ENCODE measurements around the gene RAP1GDS1.
A peak's percentile ranks its signal among the peaks of the same experiment; 100 is the strongest.
"Not testable (repeated sequence)": the region's sequence is repeated elsewhere in the genome, so short reads cannot be mapped to it uniquely, and the experiment has no call there.

RAP1GDS1 gene

DNA sequence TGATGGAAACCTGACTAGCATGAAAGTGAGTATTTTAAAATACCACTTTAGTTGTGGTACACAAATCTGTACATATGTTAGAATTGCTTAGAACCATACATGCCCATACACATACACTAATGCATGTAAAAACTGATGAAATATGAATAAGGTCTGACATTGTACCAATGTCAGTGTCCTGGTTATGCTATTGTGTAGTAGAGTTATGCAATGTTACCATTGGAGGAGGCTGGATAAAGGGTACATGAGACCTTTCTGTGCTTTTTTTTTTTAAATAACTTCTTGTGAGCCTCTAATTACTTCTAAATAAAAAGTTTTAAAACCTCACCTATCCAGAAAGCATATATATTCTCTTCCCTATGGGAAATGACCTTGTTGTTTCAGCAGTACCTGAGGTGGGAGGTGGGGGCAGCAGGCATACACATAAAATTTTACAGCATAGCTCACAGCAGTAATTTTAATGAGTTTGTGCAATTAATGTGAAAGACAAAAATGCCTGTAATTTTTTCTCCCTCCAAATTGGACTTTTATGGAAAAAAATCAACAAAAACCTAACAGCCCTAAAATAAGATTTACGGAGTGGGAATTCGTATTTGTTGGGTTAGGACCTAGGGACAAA, 97.6 kb downstream of the RAP1GDS1 start:
- no peak for DNase-seq

DNA sequence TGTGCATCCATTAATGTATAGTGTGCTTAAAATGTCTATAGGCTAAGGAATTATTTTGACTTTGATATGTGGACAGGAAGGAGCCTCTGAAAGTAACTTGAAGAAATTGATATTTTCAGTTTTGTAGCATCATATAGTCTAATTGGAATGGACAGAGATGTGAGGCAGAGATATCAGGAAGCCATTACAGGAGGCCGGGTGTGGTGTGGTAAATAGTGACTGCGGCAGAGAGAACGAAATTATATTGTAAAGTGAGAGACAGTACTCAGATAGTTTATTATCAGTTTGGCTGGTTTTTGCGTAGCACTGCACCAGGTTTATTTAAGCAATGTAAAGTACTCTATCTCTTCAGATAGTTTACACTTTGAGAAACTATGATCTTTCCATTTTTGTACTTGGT, 98.5 kb downstream of the RAP1GDS1 start:
- DNase-seq, result no peak

DNA sequence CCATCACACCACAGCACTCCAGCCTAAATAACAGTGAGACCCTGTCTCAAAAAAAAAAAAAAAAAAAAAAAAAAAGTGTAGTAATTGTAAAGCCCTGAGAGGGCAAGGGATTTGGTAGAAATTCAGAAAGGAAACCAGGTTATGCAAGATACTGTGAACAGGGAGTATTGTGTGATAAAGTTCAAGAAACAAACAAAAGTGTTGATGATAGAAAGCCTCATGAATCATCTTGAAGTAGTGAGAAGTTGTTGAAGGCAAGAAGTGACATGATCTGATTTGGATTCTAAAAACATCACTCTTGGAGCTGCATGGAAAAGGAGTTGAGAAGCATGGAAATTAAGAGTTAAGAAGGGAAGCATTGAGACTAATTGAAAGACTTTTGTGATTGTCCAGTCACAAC, 102.2 kb downstream of the RAP1GDS1 start:
- DNase-seq, result no peak

DNA sequence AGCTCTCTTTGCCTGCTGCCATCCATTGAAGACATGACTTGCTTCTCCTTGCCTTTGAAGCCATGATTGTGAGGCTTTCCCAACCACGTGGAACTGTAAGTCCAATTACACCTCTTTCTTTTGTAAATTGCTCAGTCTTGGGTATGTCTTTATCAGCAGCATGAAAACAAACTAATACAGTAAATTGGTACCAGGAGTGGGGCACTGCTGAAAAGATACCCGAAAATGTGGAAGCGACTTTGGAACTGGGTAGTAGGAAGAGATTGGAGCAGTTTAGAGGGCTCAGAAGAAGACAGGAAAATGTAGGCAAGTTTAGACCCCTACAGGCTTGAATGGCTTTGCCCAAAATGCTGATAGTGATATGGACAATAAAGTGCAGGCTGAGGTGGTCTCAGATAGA, 105.1 kb downstream of the RAP1GDS1 start:
- not testable (repeated sequence) for DNase-seq

DNA sequence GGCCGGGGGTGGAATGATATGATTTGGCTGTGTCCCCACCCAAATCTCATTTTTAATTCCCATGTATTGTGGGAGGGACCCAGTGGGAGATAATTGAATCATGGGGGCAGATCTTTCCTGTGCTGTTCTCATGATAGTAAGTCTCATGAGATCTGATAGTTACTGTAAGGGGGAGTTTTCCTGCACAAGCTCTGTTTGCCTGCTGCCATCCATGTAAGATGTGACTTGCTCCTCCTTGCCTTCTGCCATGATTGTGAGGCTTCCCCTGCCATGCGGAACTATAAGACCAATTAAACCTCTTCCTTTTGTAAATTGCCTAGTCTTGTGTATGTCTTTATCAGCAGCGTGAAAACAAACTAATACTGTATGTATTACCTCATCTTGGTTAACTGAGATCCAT, 106.8 kb downstream of the RAP1GDS1 start:
- not testable (repeated sequence) for DNase-seq

DNA sequence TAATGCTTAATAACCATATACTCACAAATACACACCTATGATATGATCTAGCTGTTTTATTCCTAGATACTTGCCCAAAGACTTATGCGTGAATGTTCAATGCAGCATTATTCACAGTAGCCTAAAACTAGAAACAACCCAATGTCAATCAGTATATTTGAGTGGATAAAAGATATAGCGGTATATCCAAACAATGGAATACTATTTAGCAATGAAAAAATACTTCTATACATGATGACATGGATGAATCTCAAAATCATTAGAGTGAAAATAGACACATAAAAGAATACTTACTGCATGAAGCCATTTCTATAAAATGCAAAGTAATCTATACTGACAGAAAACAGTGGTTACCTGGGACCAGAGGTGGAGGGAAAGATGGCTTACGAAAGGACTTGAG, 108.1 kb downstream of the RAP1GDS1 start:
- DNase-seq, result no peak

DNA sequence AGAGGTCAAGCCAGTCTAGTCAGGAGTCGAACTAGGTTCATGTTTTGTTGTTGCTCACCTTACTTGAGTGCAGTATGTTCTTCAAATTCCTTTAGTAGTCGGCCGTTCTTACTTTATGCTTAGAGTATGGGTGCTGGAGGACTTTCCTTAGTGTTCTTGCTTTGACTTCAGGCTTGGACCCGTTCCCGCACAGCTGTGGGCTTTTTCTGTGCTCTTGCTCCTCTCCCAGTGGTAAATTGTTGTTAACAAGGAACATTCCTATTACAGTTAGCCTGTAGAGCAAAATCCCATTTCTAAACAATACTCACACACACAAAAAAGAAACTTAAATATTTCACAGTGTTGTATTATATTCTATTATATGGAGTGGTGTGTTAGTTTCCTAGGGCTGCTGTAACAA, 113.5 kb downstream of the RAP1GDS1 start:
- no peak for DNase-seq

DNA sequence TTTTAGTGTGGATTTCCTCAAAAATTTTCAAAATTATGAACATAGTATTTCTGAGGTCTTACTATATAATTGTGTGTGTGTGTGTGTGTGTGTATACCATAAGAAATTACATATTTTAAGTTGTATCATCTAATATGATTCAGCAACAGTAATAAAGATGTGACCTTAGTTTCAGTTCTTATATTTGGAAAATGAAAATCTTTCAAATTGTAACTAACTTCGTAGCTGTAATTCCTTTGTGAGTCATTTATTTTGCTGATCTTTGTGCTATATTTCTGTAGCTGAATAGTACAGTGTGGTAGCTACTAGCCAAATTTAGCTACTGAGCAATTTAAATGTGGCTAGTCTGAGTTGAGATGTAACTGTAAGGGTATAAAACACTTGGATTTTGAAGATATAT, 116.4 kb downstream of the RAP1GDS1 start:
- DNase-seq, result peak; percentile 65

DNA sequence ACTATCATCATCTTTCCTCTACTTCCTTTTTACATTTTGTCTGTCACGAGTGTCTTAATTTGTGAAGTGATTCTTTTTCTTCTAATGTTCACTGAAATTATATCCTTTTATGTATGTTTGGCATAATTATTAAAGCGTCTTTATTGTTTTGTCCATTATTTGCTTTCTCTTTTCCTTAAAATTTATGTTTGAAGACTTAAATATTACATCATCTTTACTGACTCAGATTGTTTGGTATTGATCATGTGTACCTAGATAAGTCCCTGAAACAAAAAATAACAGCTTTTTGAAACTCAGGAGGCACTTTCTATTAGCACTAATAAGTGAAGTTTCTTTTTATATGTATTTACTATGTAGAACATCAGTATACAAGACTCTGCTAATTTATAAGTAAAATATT, 120.1 kb downstream of the RAP1GDS1 start:
- DNase-seq, result no peak

DNA sequence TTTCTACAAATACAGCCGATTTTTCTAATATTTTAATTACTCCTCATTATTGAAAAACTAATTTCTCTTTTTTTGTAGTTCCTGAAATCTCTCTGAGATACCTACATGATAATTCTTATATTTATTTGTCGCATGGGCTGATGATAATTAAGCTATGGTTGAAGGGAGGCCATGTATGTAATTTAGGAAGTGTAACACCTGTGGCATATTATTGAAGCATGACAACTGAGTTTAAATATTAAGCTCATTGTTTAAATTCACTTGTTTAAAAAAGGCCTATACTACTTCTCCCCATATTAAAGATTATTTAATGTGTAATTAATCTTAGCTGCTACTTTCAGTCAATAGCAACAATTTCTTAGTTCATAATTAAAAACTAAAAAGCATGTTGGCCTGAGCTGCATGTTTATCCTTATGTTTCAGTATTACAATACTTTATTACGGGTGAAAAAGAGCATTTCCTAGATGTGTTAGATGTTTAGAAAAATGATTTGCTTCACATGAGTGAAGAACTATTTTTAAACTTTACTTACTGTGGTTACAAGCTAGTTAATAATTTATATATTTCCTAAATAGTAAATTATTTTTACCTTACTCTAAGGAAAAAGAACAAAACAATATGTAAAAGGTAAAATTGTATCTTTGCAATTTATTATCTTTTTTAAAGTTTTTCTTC, 122.4 kb downstream of the RAP1GDS1 start:
- no peak for DNase-seq

DNA sequence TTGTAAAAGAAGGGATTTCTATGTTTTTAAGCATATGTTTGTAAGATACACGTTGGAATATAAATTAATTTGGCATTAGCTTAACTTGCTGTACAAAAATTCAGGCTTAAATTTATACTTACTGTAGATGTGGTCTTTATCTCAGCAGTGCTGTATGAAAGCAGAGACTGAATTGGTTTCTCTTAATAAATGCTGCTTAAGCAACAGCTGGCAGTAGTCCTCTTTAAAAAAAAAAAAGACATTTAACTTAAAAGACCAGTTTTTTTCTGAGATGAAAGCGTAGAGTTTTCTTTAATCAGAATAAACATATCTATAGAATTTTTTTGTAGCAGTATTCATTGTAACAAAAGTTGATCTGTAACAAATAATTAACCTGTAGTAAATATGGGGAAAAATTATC, 124.6 kb downstream of the RAP1GDS1 start:
- no peak for DNase-seq

DNA sequence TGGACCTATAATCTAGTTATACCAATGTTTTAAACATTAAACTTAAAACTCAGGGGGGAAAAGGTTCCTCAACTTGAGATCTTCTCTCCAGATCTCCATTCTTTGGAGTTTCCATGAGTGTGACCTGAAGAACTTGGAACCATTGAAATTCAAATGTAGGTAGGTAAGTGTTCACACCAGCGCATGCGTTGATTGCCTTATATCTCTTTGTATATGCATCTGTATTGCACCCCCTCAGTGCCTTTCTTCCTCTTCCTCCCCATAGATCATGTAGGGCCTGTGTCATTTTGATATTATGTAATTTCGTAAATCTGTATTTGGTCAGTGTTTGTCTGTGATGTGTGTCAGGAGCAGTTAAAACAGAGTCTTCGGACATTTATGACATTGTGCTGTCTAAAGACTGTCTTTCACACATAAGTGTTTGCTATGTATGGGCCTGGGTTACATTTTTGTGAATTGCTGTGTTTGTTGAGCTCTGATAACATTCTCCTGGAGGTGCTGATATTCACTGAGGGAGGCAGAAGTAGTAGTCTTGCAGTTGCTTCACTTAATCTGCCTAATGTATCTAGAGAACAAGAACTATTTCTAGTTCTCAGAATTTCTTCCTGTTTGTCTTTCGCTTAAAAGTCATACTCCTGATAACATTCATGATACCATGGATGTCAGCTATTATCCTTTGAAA, 126.3 kb downstream of the RAP1GDS1 start:
- no peak for DNase-seq

DNA sequence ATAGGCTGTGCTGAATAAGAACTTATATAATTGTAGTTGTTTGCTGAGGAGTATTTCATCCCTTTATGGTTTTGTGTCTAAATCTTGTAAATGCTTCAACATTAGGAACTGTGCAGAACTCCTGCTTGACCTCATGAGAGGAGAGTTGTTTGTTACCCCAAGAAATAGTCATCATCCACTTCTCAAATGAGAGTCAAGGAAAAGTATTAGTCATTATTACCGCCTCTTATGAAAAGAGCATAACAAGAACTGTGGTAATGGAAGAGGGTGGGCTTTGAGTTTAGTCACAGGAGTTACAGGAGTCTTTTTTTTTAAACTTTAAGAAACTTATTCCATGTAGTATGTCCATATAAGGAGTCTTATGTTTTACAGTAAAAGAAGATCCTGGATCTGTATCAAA, 132.9 kb downstream of the RAP1GDS1 start:
- DNase-seq, result no peak

DNA sequence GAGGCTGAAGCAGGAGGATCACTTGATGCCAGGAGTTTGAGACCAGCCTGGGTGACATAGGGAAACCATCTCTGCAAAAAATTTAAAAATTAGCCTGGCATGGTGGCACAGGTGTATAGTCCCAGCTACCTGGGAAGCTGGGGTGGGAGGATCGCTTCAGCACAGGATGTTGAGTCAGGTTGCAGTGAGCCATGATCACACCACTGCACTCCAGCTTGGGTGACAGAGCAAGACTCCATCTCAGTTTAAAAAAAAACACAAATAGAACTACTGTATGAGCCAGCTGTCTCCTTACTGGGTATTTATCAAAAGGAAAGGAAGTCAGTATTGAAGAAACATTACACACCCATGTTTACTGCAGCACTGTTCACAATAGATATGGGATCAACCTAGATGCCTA, 138.7 kb downstream of the RAP1GDS1 start:
- no peak for DNase-seq

DNA sequence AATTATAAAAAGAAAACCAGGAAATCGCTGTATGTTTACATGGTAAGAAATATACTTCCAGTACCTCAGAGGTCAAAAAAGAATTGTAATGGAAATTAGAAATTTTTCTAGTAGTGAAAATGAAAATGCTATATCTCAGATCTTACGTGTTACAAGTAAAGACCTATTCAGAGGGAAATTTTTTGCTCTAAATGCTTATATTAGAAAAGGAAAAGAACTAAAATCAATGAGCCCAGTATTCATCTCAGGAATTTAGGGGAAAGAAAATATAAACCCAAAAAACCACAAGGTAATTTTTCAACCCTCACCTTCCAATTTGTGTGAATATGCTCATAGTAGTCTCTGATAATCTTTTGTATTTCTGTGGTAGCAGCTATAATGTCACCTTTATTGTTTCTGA, 145.6 kb downstream of the RAP1GDS1 start:
- DNase-seq, result no peak

DNA sequence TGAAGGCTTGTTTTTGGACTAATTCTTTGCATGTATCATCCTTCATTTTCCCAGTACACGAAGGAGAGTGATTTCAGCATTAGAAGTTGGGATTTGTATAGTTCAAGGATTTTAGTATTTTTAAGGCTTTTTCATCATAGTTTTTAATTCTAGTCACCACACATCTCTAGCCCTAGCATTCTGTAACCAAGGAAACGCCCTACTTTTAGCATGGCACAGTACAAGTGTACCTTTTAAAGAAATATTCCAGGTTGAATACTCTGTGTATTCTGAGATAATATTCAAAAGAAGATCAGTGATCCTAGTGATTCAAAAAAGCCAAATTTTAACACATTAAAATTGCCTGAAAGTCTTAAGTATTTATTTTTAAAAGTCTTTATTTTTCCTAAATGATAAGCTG, 150.5 kb downstream of the RAP1GDS1 start:
- no peak for DNase-seq

DNA sequence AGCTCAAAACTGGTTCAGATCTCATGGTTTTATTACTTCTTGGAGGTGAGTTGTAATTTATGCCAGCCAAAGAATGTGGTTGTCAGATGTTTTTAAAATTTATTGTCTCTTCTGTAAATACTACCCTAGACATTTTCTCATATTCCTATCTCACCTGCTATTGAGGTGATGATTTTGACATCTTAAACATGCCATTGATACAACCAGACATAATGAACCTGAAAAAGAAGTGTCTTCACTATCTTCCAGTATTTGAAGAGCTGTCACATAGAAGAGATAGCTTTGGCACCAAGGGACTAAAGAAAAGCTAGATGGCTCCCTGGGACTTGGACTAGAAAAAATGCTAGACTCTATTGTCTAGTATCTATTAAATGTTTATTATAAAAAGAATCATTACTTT, 155.7 kb downstream of the RAP1GDS1 start:
- no peak for DNase-seq

DNA sequence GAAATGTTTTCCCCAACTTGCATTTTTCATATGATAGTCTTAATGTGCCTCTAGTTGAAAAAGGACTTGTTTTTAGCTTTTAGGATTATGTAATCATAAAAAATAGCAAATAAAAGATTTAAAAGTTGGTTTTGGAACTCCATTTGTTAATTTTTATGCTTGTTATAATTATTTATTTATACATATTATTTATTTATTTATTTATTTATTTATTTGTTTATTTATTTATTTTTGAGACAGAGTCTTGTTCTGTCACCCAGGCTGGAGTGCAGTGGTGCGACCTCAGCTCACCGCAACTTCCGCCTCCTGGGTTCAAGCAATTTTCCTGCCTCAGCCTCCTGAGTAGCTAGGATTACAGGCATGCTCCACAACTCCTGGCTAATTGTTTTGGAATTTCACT, 159.0 kb downstream of the RAP1GDS1 start:
- not testable (repeated sequence) for DNase-seq

DNA sequence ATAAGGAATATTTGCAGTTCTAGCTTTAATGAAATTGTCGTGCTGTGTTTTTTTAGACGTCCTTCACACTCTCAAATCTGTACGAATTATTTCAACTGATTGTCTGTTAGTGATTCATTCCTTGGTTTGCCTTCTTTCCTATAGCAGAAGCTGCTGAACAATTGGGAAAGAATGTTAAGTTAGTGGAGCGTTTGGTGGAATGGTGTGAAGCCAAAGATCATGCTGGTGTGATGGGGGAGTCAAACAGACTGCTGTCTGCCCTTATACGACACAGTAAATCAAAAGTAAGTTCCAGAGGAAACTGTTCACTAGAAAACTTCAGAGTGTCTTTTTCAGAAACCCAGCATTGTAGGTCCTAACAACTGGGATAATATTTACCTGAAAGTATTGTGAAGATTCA, 159.9 kb downstream of the RAP1GDS1 start:
- DNase-seq, result no peak

DNA sequence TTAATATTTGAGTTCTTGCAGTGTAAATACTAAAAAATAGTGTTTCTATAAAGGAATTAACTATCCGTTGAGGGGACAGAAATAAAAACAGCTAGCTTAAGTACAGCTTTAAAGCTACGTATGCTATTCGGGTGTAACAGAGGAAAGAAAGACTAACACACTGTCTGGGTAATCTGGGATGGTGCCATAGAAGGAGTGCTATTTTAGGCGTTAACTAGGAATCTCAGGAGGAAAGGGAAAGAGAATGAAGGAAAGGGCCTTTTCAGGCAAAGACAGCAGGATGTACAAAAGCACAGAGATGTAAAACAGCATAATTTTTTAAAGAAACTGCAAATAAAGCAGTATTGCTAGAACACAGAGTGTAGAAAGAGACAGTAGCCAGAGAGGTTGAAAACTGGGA, 161.8 kb downstream of the RAP1GDS1 start:
- DNase-seq, result no peak

DNA sequence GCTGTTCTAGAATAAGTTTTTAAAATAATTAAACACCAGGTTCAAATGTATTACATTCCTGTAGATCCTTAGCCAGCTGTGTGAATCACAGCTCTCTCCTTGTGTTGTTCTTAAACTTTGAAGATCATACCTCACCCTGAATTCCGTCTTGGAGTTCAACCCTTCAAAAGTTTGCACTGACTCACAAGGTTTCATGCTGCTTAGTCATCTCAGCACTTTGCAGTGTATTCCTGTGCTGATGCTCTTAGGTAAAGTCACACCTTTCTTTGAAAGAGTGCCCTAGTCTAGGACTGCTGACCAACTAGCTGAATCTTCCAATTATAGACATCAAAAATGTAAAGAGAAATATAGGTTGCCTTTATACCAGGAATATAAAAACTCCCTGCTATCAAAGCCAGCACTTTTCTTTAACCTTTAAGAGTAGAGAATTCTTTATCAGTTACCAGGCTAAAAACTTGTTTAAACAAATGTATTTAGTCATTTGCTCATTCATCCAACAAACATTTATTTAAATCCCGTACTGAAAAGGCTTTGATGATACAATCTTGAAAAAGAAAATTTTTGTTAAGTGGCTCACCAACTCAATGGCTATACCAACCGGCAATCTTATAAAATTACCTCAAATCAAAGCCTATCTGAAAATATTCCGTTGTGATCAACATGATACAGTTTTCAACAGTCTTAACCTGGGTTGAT, 169.7 kb downstream of the RAP1GDS1 start:
- DNase-seq, result no peak

DNA sequence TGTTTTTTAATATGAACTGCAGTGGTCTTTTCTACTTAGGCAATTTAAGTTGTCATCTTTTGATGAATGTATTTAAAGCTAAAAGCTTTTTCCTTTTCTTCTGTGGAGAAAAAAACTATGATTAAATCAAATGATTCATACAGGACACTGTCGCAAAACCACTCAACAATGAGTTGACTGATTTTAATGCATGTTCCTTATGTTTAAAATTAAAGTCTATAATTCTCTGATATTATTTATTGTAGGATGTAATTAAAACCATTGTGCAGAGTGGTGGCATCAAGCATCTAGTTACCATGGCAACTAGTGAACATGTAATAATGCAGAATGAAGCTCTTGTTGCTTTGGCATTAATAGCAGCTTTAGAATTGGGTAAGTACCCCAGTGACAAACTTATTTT, 172.5 kb downstream of the RAP1GDS1 start:
- no peak for DNase-seq

DNA sequence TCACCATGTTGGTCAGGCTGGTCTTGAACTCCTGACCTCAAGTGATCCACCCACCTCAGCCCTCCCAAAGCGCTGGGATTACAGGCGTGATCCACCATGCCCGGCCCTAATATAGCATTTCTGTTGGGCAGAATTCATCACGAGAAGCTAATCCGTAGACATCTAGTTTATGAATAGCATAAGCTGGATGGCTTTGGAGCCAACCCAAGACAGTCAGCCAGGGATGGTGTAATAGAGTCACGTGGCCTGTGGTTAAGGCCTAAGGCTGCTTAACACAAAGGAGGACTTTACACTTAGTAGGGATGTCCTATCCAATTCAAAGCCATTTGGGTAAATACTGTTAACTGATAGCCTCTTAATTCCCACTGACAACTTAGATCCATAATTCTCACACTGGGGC, 173.6 kb downstream of the RAP1GDS1 start:
- no peak for DNase-seq

DNA sequence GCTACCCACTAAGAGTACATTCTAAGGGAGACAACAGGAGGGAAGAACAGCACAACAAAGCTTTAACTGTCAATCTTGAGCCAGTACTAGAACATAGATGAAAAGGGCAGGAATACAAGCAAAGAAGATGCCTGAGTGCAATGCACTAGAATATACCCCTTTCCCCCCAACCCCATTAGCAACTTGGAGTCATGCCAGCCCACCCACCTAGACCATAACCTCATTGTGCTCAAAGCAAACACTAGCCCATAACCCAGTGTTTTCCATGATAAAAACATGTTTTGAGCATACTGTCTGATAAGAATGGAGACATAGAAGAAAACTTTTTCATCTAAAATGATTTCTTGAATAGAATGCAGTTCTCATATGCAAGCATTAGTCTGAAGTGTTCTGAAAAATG, 183.2 kb downstream of the RAP1GDS1 start:
- DNase-seq, result no peak
